ENCODE data around the gene RABGAP1L.
A peak's percentile ranks its signal among the peaks of the same experiment; 100 is the strongest.

- peak in 1 of 12 donors; percentile 7 for TF ChIP-seq CTCF (IDR thresholded peaks at IDR 0.05)
- TF ChIP-seq POLR2A (IDR thresholded peaks at IDR 0.05): no peak
These were observed 724.1 kb downstream of the RABGAP1L start for GRCh38 chr1:174883409-174883808.
